ENCODE data around the gene TOR1AIP1.
A peak's percentile ranks its signal among the peaks of the same experiment; 100 is the strongest.

Gene TOR1AIP1

GRCh38 chr1:179939941-179940340 lies 57.9 kb downstream of the TOR1AIP1 start:
- Histone ChIP-seq H3K36me3 (ENCODE audit: control insufficient read depth, low read length) (no peaks in the 10 kb centered on the region), H3K4me2 (ENCODE audit: low read length) (no peak overlapping the region), H3K27me3 (ENCODE audit: control insufficient read depth, low read length) (no peaks in the 10 kb centered on the region), H4K20me1 (ENCODE audit: control insufficient read depth, insufficient read depth, low read depth, low read length) (no peaks in the 10 kb centered on the region), H3K4me1 (ENCODE audit: control insufficient read depth, low read length) (peaks cover 6% of the 10 kb centered on the region), H3K79me2 (ENCODE audit: control insufficient read depth, low read length) (no peaks in the 10 kb centered on the region), H3K9me2 (replicated peaks; ENCODE audit: control insufficient read depth, low read length) (no peaks in the 10 kb centered on the region), H3K9me3 (ENCODE audit: control insufficient read depth, insufficient read depth, low read length) (no peaks in the 10 kb centered on the region), H3F3A (ENCODE audit: control insufficient read depth, insufficient read depth) (no peaks in the 10 kb centered on the region), H3K27ac (ENCODE audit: low read depth, low read length) (no peak overlapping the region), H3K4me3 (ENCODE audit: low read length) (no peak overlapping the region)
- TF ChIP-seq EZH2phosphoT487 (IDR thresholded peaks at IDR 0.05; ENCODE audit: borderline replicate concordance, low read length) = no peak
- no peak for TF ChIP-seq CTCF (IDR thresholded peaks at IDR 0.05; ENCODE audit: low read depth, low read length, poor library complexity, severe bottlenecking)

GRCh38 chr1:179941454-179941853 lies 59.4 kb downstream of the TOR1AIP1 start:
- H3K9me3 ChIP-seq (ENCODE audit: control insufficient read depth, insufficient read depth, low read length) = no peaks in the 10 kb centered on the region
- no peak overlapping the region for H3K4me3 ChIP-seq (ENCODE audit: low read length)
- H3K9me2 ChIP-seq (replicated peaks; ENCODE audit: control insufficient read depth, low read length) = no peaks in the 10 kb centered on the region
- H3K36me3 ChIP-seq (ENCODE audit: control insufficient read depth, low read length) = no peaks in the 10 kb centered on the region
- H3K27ac ChIP-seq (ENCODE audit: low read depth, low read length) = no peak overlapping the region
- H4K20me1 ChIP-seq (ENCODE audit: control insufficient read depth, insufficient read depth, low read depth, low read length) = no peaks in the 10 kb centered on the region
- H3K27me3 ChIP-seq (ENCODE audit: control insufficient read depth, low read length) = no peaks in the 10 kb centered on the region
- no peak overlapping the region for H3K4me2 ChIP-seq (ENCODE audit: low read length)
- H3F3A ChIP-seq (ENCODE audit: control insufficient read depth, insufficient read depth) = no peaks in the 10 kb centered on the region
- no peaks in the 10 kb centered on the region for H3K79me2 ChIP-seq (ENCODE audit: control insufficient read depth, low read length)
- TF ChIP-seq CTCF (IDR thresholded peaks at IDR 0.05; ENCODE audit: low read depth, low read length, poor library complexity, severe bottlenecking) (no peak), EZH2phosphoT487 (IDR thresholded peaks at IDR 0.05; ENCODE audit: borderline replicate concordance, low read length) (no peak)
- H3K4me1 ChIP-seq (ENCODE audit: control insufficient read depth, low read length) = peaks cover 6% of the 10 kb centered on the region

- TF ChIP-seq EZH2phosphoT487 (IDR thresholded peaks at IDR 0.05; ENCODE audit: borderline replicate concordance, low read length) (no peak), CTCF (IDR thresholded peaks at IDR 0.05; ENCODE audit: low read depth, low read length, poor library complexity, severe bottlenecking) (no peak)
- Histone ChIP-seq H3K4me2 (ENCODE audit: low read length) (peak overlapping the region; percentile 69; the same call in 1 of the 2 replicates), H3K9me3 (ENCODE audit: control insufficient read depth, insufficient read depth, low read length) (no peaks in the 10 kb centered on the region), H3K27me3 (ENCODE audit: control insufficient read depth, low read length) (no peaks in the 10 kb centered on the region), H4K20me1 (ENCODE audit: control insufficient read depth, insufficient read depth, low read depth, low read length) (peaks cover 5% of the 10 kb centered on the region; the same call in 1 of the 2 replicates), H3K79me2 (ENCODE audit: control insufficient read depth, low read length) (peaks cover 15% of the 10 kb centered on the region), H3K9me2 (replicated peaks; ENCODE audit: control insufficient read depth, low read length) (no peaks in the 10 kb centered on the region), H3K36me3 (ENCODE audit: control insufficient read depth, low read length) (peaks cover 7% of the 10 kb centered on the region; the same call in 1 of the 2 replicates), H3K27ac (ENCODE audit: low read depth, low read length) (no peak overlapping the region), H3K4me3 (ENCODE audit: low read length) (no peak overlapping the region), H3F3A (ENCODE audit: control insufficient read depth, insufficient read depth) (peaks cover 8% of the 10 kb centered on the region), H3K4me1 (ENCODE audit: control insufficient read depth, low read length) (peaks cover 40% of the 10 kb centered on the region)
Measured at GRCh38 chr1:179950651-179951050, 68.6 kb downstream of the TOR1AIP1 start.

All from DOHH2 (cell line).